SK-N-MC (cell line): ENCODE measurements around the gene GLCE.

Experiments used
- EZH2 ChIP-seq: fragments of 200-600 bp; sonication (generic); IDR thresholded peaks from one replicate; pipeline ENCODE4 v1.6.1; 2017; ENCODE audit warnings: antibody characterized with exemption
- POLR2AphosphoS5 ChIP-seq: IDR thresholded peaks from 2 replicates; pipeline ENCODE4 v1.6.1; 2012; ENCODE audit warnings: mild to moderate bottlenecking, low read depth, low read length, borderline replicate concordance

DNA sequence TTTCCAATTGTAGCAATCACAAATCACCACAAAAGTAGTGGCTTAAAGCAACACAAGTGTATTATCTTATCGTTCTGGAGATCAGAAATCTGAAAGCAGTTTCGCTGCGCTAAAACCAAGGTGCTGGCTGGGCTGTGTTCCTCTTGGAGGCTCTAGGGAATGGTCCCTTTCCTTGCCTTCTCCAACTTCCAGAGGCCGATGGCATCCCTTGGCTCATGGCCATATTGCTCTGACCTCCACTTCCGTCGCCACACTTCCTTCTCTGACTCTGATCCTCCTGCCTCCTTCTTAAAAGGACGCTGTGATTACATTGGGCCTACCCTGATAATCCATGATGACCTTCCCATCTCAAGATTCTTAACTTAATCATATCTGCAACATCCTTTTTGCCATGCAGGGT, 127.6 kb downstream of the GLCE start:
- TF ChIP-seq EZH2 (no peak), POLR2AphosphoS5 (no peak)
